Activated CD4-positive, alpha-beta T cell treated with anti-CD3 and anti-CD28 coated beads for 1 hour (primary cell): ENCODE measurements around the gene PLD1.
"Not testable (repeated sequence)": the region's sequence is repeated elsewhere in the genome, so short reads cannot be mapped to it uniquely, and the experiment has no call there.

Source experiments
- DNase-seq: peaks from one replicate; pipeline ENCODE4 v3.0.0-alpha.2; 2020

The PLD1 gene

GRCh38 chr3:171770689-171771620 lies 39.3 kb downstream of the PLD1 start:
- no peak for DNase-seq

GRCh38 chr3:171769461-171769860 lies 40.8 kb downstream of the PLD1 start:
- DNase-seq = no peak

- no peak for DNase-seq
Measured at GRCh38 chr3:171768986-171769385, 41.3 kb downstream of the PLD1 start.

- no peak for DNase-seq
Measured at GRCh38 chr3:171768281-171768900, 41.9 kb downstream of the PLD1 start.

- DNase-seq = no peak
Measured at GRCh38 chr3:171765511-171765887, 44.8 kb downstream of the PLD1 start.

GRCh38 chr3:171763392-171763791 lies 46.9 kb downstream of the PLD1 start:
- DNase-seq = no peak

GRCh38 chr3:171760477-171760876 lies 49.8 kb downstream of the PLD1 start:
- DNase-seq = no peak

GRCh38 chr3:171758109-171758508 lies 52.2 kb downstream of the PLD1 start:
- DNase-seq = no peak

- no peak for DNase-seq
Measured at GRCh38 chr3:171757361-171758034, 52.8 kb downstream of the PLD1 start.

GRCh38 chr3:171755656-171756055 lies 54.6 kb downstream of the PLD1 start:
- DNase-seq = no peak

- DNase-seq = no peak
Measured at GRCh38 chr3:171755015-171755589, 55.2 kb downstream of the PLD1 start.

GRCh38 chr3:171753665-171754408 lies 56.4 kb downstream of the PLD1 start:
- no peak for DNase-seq

- DNase-seq = no peak
Measured at GRCh38 chr3:171753025-171753472, 57.2 kb downstream of the PLD1 start.

GRCh38 chr3:171752329-171752728 lies 58.0 kb downstream of the PLD1 start:
- no peak for DNase-seq

GRCh38 chr3:171749124-171749523 lies 61.2 kb downstream of the PLD1 start:
- no peak for DNase-seq

- DNase-seq = no peak
Measured at GRCh38 chr3:171748064-171748924, 62.0 kb downstream of the PLD1 start.

GRCh38 chr3:171747223-171747920 lies 62.9 kb downstream of the PLD1 start:
- no peak for DNase-seq

- DNase-seq = not testable (repeated sequence)
Measured at GRCh38 chr3:171746320-171747222, 63.7 kb downstream of the PLD1 start.

GRCh38 chr3:171745577-171746319 lies 64.5 kb downstream of the PLD1 start:
- DNase-seq = no peak
